ENCODE results near the gene POLR1G. TPM values are rescaled to one million over a fixed set of nuclear protein-coding genes. Genes with fewer than 3 reads are reported as not detected.

Gene POLR1G, protein sequence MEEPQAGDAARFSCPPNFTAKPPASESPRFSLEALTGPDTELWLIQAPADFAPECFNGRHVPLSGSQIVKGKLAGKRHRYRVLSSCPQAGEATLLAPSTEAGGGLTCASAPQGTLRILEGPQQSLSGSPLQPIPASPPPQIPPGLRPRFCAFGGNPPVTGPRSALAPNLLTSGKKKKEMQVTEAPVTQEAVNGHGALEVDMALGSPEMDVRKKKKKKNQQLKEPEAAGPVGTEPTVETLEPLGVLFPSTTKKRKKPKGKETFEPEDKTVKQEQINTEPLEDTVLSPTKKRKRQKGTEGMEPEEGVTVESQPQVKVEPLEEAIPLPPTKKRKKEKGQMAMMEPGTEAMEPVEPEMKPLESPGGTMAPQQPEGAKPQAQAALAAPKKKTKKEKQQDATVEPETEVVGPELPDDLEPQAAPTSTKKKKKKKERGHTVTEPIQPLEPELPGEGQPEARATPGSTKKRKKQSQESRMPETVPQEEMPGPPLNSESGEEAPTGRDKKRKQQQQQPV
- total RNA-seq: 1 to 10 TPM; 4.0 to 6.3 (median 5.0) TPM
- 4.0 TPM for polyA plus RNA-seq
- long read RNA-seq, donor 1, partial matches to known transcripts: 0 of 13 reads
- long read RNA-seq, donor 1, other reads (novel, unspliced or antisense): 7 of 13 reads
- long read RNA-seq, donor 2, transcript CD3EAP-201 (3 exons, 3,286 nt): major isoform, 11 of 12 reads
- long read RNA-seq, donor 2, partial matches to known transcripts: 0 of 12 reads
- long read RNA-seq, donor 2, other reads (novel, unspliced or antisense): 1 of 12 reads
- long read RNA-seq, donor 3, transcript CD3EAP-201 (3 exons, 3,286 nt): major isoform, 6 of 18 reads
- long read RNA-seq, donor 3, partial matches to known transcripts: 10 of 18 reads
- long read RNA-seq, donor 3, other reads (novel, unspliced or antisense): 0 of 18 reads
- long read RNA-seq, donor 4, partial matches to known transcripts: 1 of 5 reads
- long read RNA-seq, donor 4, other reads (novel, unspliced or antisense): 1 of 5 reads

DNA sequence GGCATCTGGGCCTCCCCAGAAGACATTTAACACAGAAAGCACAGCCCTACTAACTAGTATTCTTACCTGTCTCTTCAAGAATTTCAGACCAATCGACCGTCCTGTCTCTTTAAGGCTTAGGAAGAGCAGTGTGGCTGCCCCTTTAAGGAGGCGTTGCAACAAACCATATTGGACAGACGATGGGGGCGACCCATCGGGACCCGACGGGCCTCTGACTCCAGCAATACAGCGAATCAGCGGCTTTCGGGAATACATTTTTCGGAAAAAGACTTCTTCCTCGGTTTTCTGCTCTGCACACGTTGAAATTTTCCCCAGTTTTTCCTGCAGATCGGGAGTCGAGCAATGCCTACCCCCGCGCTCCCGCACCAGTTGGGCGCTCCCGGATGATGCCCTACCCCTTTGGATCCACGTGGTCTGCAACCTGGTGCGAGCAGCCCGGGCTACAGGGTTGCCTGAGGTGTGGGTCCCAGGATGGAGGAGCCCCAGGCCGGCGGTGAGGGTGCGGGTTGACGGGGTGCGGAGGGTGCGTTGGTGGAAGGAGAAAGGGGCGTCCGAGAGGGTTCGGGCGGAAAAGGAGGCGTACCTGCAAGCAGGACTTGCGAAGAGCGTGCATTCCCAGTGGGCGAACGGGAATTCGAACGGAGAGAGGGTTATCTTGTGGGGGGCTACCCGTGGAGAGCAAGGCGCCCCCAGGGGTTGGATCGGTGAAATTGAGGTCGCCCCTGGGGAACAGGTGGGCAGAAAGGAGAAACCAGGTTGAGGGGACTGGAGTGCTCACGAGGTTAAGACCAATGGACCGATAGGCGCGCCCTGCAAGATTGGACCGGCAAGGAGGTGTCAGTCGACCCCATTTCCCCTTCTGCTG, at the start of gene POLR1G:
TSS of gene POLR1G (plus strand) at position 419 of the 865 bp plus-strand sequence. CDS start at position 472, 53 bp downstream.
- DNase-seq (peak; percentile 81 to 90 (median 88)), ATAC-seq (peak; percentile 66 to 67)
- Histone ChIP-seq H3K27ac (ENCODE audit: low read length) (peak within 1 kb of the TSS; percentile 74), H3K4me1 (ENCODE audit: control insufficient read depth, insufficient read depth, low read length) (no peaks in the 10 kb centered on the region), H3K4me3 (ENCODE audit: low read length) (peak within 1 kb of the TSS; percentile 56), H3K9me3 (ENCODE audit: control insufficient read depth, low read length) (no peaks in the 10 kb centered on the region), H3K27me3 (ENCODE audit: control insufficient read depth, insufficient read depth) (no peaks in the 10 kb centered on the region)
- WGBS: under 1% methylated on average over 51 of the region's 51 CpGs
- intact Hi-C loops (cut with DNase I): no loop called here

DNA sequence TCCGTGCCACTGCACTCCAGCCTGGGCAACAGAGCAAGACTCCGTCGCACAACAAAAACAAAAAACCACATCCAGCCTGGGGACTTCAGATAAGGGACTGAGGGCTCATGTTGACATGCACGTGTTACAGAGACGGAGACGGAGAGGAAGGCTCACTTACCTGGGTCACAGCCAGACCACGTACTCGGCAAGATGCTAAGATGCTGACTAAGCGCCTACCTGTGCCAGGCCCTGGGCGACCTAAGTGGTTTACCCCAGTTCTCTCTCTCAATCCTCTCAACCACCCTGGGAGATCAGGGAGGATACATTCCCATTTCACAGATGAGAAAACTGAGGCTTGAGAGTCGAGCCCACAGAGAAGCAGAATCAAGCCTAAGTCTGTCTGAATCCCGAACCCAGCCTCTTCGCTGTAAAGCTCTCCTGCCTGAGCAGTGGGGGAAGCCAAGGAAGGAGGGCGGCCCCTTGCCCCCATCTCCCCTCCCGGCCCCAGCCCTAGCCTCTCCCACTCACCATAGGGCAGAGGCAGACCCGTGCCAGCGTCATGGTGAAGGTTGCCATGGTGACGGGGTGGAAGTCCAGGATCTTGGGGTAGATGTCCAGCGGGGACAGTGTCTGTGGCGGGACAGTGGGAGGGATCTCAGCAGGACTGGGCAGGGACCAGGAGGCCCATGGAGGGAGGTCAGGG, 49.5 kb upstream of the POLR1G start:
- Histone ChIP-seq H3K9me3 (ENCODE audit: control insufficient read depth, low read length) (no peaks in the 10 kb centered on the region), H3K27me3 (ENCODE audit: control insufficient read depth, insufficient read depth) (no peaks in the 10 kb centered on the region), H3K4me1 (ENCODE audit: control insufficient read depth, insufficient read depth, low read length) (no peaks in the 10 kb centered on the region), H3K4me3 (ENCODE audit: low read length) (no peak overlapping the region), H3K27ac (ENCODE audit: low read length) (no peak overlapping the region)
- WGBS: 91% methylated on average over 20 of the region's 20 CpGs
- DNase-seq (no peak), ATAC-seq (no peak)
- intact Hi-C loops (cut with DNase I): no loop called here

DNA sequence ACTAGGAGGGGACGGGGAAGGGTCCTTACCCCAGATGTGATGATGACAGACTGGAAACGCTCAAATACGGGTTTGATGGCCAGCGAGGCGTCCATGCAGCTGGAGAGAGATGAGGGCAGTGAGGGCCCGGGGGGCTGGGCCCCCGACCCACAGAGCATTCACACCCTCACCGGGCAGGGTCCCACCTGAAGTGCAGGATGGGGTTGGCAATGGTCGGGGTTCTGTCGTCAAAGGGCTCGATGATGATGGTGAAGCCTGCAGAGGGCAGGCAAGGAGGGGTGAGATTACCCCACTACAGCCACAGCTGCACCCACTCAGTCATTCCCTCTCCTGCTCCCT, 49.0 kb upstream of the POLR1G start:
- H3K27ac ChIP-seq (ENCODE audit: low read length): no peak overlapping the region
- H3K9me3 ChIP-seq (ENCODE audit: control insufficient read depth, low read length): no peaks in the 10 kb centered on the region
- DNase-seq (no peak), ATAC-seq (no peak)
- intact Hi-C loops (cut with DNase I): no loop called here
- H3K4me3 ChIP-seq (ENCODE audit: low read length): no peak overlapping the region
- WGBS: 92% methylated on average over 11 of the region's 11 CpGs
- H3K4me1 ChIP-seq (ENCODE audit: control insufficient read depth, insufficient read depth, low read length): no peaks in the 10 kb centered on the region
- no peaks in the 10 kb centered on the region for H3K27me3 ChIP-seq (ENCODE audit: control insufficient read depth, insufficient read depth)

DNA sequence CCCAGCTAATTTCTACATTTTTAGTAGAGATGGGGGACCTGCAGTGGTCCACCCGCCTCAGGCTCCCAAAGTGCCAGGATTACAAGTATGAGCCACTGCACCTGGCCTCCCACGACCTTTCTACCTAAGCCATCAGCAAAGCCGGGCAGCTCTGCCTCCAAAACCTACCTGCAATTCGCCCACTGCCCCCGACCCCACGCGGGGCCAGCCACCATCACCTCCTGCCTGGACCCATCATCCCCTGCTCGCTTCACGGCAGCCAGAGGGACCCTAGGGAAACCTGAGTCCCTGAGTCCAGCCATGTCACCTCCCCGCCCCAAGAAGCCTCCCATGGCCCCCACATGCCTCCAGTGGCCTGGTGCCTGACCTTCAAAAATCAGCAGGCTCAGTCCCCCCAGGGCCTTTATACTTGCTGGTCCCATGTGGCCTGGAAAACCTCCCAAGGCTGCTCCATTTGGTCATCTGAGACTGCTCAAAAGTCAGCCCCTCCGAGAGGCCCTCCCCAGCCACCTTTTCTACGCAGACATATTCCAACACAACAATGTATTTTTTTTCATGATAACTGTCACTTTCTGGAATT, 48.1 kb upstream of the POLR1G start:
- 92% methylated on average over 12 of the region's 12 CpGs for WGBS
- ATAC-seq (no peak), DNase-seq (no peak)
- no peaks in the 10 kb centered on the region for H3K9me3 ChIP-seq (ENCODE audit: control insufficient read depth, low read length)
- no peak overlapping the region for H3K27ac ChIP-seq (ENCODE audit: low read length)
- H3K4me3 ChIP-seq (ENCODE audit: low read length): no peak overlapping the region
- no peaks in the 10 kb centered on the region for H3K27me3 ChIP-seq (ENCODE audit: control insufficient read depth, insufficient read depth)
- intact Hi-C loops (cut with DNase I): no loop called here
- H3K4me1 ChIP-seq (ENCODE audit: control insufficient read depth, insufficient read depth, low read length): no peaks in the 10 kb centered on the region

DNA sequence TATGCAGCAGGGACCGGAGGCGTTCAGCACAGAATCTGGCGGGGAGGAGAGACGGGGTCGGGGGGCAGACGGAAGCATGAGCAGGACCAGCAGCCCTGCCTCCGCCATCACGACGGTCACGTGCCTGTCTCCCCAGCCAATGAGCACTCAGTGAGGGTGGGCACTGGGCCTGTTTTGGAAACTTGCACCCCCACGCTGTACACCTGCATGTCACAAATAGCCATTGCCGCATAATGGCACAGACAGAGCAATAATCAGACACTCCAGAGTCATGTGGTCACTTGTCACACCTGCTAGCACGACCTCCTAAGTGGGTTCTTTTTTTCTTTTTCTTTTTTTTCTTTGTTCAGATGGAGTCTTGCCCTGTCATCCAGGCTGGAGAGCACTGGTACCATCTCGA, 44.8 kb upstream of the POLR1G start:
- 90% methylated on average over 14 of the region's 14 CpGs for WGBS
- H3K9me3 ChIP-seq (ENCODE audit: control insufficient read depth, low read length): no peaks in the 10 kb centered on the region
- no peaks in the 10 kb centered on the region for H3K27me3 ChIP-seq (ENCODE audit: control insufficient read depth, insufficient read depth)
- H3K27ac ChIP-seq (ENCODE audit: low read length): no peak overlapping the region
- ATAC-seq (no peak), DNase-seq (no peak)
- no peak overlapping the region for H3K4me3 ChIP-seq (ENCODE audit: low read length)
- H3K4me1 ChIP-seq (ENCODE audit: control insufficient read depth, insufficient read depth, low read length): no peaks in the 10 kb centered on the region
- intact Hi-C loops (cut with DNase I): no loop called here

DNA sequence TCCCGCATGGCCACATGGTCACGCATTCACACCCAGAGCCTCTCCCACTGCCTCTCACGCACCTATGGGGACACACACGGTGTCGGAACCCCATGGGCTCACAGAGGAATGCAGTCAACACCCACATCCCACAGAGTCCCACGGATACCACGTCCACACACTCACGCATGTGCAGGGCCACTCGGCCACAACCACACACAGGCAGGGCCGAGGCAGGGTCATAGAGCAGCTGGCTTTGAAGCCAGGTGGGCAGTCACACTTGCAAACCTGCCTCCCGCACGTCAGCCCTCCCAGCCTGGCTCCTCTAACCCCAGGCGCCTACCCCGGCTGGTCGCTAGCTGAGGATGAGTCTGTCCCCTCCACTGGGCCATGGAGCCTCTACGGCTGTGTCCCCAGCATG, 44.2 kb upstream of the POLR1G start:
- WGBS: 93% methylated on average over 16 of the region's 16 CpGs
- intact Hi-C loops (cut with DNase I): no loop called here
- ATAC-seq (no peak), DNase-seq (no peak)
- Histone ChIP-seq H3K4me3 (ENCODE audit: low read length) (no peak overlapping the region), H3K27me3 (ENCODE audit: control insufficient read depth, insufficient read depth) (no peaks in the 10 kb centered on the region), H3K27ac (ENCODE audit: low read length) (no peak overlapping the region), H3K4me1 (ENCODE audit: control insufficient read depth, insufficient read depth, low read length) (no peaks in the 10 kb centered on the region), H3K9me3 (ENCODE audit: control insufficient read depth, low read length) (no peaks in the 10 kb centered on the region)

DNA sequence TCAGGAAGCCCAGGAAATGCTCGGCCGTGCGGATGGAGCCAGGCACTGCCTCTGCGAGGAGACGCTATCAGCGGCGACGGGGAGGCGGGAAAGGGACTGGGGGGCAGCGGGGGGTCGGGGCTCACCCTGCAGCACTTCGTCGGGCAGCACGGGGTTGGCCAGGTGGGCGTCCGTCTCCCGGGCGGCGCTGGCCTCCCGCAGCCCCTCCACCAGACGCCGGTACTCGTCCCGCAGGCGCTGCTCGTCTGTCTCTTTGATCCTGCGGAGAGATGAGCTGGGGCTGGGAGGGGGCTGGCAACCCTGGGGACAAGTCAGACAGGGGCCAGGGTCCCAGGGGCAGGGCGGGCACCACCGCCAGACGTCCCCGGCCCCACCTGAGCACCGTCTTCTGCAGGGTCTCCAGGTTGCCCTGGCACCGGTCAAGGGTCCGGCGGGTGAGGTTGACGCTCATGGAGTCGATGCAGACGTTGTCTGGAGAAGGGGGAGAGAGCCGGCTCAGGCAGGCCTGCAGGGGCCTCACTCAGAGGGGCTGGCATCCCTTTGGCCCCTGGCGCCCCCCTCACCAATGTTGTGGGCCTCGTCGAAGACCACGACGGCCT, 42.5 kb upstream of the POLR1G start:
- intact Hi-C loops (cut with DNase I): no loop called here
- DNase-seq (no peak), ATAC-seq (peak in 1 of 2 donors; percentile 17)
- no peaks in the 10 kb centered on the region for H3K4me1 ChIP-seq (ENCODE audit: control insufficient read depth, insufficient read depth, low read length)
- 90% methylated on average over 44 of the region's 44 CpGs for WGBS
- H3K27ac ChIP-seq (ENCODE audit: low read length): no peak overlapping the region
- no peaks in the 10 kb centered on the region for H3K9me3 ChIP-seq (ENCODE audit: control insufficient read depth, low read length)
- no peaks in the 10 kb centered on the region for H3K27me3 ChIP-seq (ENCODE audit: control insufficient read depth, insufficient read depth)
- H3K4me3 ChIP-seq (ENCODE audit: low read length): no peak overlapping the region

DNA sequence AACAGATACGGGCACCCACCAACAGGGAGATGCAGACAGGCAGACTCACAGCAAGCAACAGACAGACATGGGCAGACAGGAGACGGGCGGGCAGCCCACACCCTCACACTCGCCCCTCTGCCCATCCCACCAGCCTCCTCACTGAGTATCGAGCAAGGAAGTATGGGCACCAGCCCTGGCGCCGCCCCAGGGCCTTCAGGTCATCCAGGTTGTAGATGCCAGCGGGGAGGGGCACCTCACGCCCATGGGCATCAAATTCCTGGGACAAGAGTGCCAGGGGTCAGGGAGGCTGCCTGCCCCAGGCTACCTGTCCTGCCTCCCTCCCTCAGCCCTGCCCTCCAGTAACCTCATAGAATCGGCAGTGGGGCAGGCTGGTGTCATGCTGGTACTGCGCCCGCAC, 41.7 kb upstream of the POLR1G start:
- H3K27ac ChIP-seq (ENCODE audit: low read length): no peak overlapping the region
- no peaks in the 10 kb centered on the region for H3K4me1 ChIP-seq (ENCODE audit: control insufficient read depth, insufficient read depth, low read length)
- ATAC-seq (no peak), DNase-seq (no peak)
- WGBS: 91% methylated on average over 12 of the region's 12 CpGs
- no peak overlapping the region for H3K4me3 ChIP-seq (ENCODE audit: low read length)
- intact Hi-C loops (cut with DNase I): no loop called here
- no peaks in the 10 kb centered on the region for H3K9me3 ChIP-seq (ENCODE audit: control insufficient read depth, low read length)
- no peaks in the 10 kb centered on the region for H3K27me3 ChIP-seq (ENCODE audit: control insufficient read depth, insufficient read depth)

DNA sequence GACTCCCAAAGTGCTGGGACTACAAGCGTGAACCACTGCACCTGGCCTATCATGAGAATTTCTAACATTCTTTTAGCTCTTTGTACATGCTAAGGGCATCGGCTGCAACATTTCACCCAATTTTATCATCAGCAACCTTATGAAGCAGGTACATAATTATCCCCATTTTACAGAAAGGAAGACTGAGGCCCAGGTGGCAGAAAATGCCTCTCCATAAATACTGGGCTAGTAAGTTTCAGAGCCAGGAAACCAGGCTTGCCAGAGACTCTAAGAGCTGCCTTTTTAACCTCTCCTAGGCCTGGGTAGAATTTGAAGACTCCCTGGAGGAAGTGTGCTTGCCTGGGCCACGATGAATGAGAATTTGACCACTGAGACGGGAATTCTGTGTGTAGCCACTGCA, 38.3 kb upstream of the POLR1G start:
- WGBS: 94% methylated on average over 4 of the region's 4 CpGs
- Histone ChIP-seq H3K27ac (ENCODE audit: low read length) (no peak overlapping the region), H3K4me3 (ENCODE audit: low read length) (no peak overlapping the region), H3K4me1 (ENCODE audit: control insufficient read depth, insufficient read depth, low read length) (no peaks in the 10 kb centered on the region), H3K9me3 (ENCODE audit: control insufficient read depth, low read length) (no peaks in the 10 kb centered on the region), H3K27me3 (ENCODE audit: control insufficient read depth, insufficient read depth) (no peaks in the 10 kb centered on the region)
- intact Hi-C loops (cut with DNase I): no loop called here
- ATAC-seq (no peak), DNase-seq (no peak)
